ENCODE results near the gene ABHD17C.

ABHD17C gene

DNA sequence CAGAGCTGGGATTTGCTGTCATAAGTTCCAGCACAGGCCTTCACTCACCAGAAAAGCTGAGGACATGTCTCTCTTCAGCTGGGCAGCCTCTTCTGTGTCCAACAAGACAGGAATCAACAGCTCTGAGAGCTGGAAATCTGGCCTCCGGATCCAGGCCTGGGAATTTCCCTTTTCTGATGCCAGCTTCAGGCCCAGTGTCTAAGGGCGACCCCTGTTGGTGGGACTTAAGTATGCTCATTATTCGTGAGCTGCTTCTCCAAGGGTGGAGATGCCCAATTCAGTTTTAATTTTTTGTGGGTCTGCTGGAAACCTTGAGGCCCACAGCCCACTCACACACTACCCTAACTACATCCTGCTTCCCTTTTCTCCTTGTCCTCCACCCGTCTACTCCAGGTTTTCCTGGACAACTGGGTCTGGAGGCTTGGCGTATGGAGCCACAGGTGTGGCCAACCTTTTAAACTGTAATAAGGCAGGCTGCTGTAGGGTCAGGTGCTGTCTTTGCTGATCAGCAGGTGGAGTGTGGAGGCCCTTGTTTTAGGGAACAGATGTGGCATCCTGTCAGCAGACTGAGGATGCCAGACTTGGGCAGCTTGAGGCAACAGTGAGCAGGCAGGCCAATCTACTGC, 81.4 kb downstream of the ABHD17C start:
- whole genome bisulfite sequencing, 2 experiments (ENCODE audit: insufficient coverage in 2 of 2) = 0% methylated on average over 1 to 3 of the region's 5 CpGs

DNA sequence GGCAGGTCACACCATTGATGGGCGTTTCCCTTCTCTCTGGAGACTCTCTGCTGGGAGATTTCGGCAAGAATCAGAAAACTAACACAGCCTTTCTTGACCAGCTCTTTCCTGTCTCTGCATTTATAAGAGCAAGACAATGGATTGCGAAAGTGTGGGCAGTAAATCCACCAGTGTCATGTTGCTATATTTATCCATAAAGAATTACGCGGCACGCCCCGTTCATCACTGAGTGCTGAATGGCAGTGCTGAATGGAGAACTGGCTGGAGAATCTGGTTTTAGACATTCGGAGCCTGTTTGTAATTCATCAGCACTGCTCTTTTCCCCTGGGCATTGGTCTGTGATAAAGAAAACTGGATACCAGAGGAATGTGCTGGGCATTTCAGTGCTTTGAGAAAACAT, 82.0 kb downstream of the ABHD17C start:
- H3K4me3 ChIP-seq (ENCODE audit: extremely low read depth, insufficient read depth, low read length, poor library complexity, severe bottlenecking) = no peak overlapping the region
- WGBS, 2 experiments (ENCODE audit: insufficient coverage in 2 of 2) = 89 to 90% methylated on average over 5 to 7 of the region's 8 CpGs

More for the DNA sequence above, 81.4 kb downstream of the ABHD17C start:
- Histone ChIP-seq H3K27ac (ENCODE audit: low read depth, low read length, severe bottlenecking) (no peak overlapping the region), H3K36me3 (ENCODE audit: control insufficient read depth, insufficient read depth, low read length) (no peaks in the 10 kb centered on the region), H3K9me3 (ENCODE audit: control insufficient read depth, low read length) (no peaks in the 10 kb centered on the region), H3K4me1 (ENCODE audit: control insufficient read depth, insufficient read depth, low read length, poor library complexity, severe bottlenecking) (peaks cover 11% of the 10 kb centered on the region), H3K4me3 (ENCODE audit: extremely low read depth, insufficient read depth, low read length, poor library complexity, severe bottlenecking) (no peak overlapping the region)

DNA sequence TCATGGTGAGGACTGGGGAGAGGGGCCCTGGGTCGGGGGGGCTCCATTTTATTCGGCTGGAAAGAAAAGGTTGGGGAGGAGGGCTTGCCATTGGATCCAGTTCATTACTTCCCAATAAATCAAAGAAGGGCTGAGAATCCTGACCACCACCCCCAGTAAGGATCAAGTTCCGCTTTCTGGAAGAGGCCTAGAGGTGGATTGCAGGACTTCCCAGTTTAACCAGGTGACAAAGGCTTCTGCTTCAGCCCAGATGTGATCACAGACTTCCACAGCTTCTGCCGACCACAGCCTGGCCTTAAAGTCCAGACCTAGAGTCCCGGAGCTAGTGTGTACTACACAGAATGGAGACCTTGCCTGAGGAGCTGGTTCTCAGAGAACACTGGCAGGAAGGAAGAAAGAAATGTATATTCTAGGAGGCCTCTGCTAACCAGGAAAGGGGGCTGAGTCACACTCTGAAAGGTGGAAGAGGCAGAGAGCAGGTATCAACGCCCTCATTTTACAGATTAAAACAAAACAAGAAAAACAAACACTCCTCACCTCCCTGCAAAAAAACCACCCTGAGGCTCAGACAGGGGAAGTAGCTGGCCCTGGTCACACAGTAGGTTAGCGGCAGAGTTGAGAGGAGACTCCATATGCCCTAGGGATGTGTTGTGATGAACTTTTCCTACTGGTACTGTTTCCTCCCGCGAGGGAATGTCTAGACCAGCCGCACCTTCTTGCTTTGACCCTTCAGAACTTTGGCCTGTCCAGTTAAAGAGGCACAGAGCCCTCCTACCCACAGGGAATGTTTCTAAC, 82.9 kb downstream of the ABHD17C start:
- Histone ChIP-seq H3K27ac (ENCODE audit: low read depth, low read length, severe bottlenecking) (no peak overlapping the region), H3K9me3 (ENCODE audit: control insufficient read depth, low read length) (no peaks in the 10 kb centered on the region), H3K36me3 (ENCODE audit: control insufficient read depth, insufficient read depth, low read length) (no peaks in the 10 kb centered on the region), H3K4me1 (ENCODE audit: control insufficient read depth, insufficient read depth, low read length, poor library complexity, severe bottlenecking) (peaks cover 11% of the 10 kb centered on the region), H3K4me3 (ENCODE audit: extremely low read depth, insufficient read depth, low read length, poor library complexity, severe bottlenecking) (no peak overlapping the region)
- WGBS, 2 experiments (ENCODE audit: insufficient coverage in 2 of 2) = 89 to 91% methylated on average over 4 to 6 of the region's 10 CpGs

More for the DNA sequence above, 82.0 kb downstream of the ABHD17C start:
- Histone ChIP-seq H3K9me3 (ENCODE audit: control insufficient read depth, low read length) (no peaks in the 10 kb centered on the region), H3K27ac (ENCODE audit: low read depth, low read length, severe bottlenecking) (no peak overlapping the region), H3K36me3 (ENCODE audit: control insufficient read depth, insufficient read depth, low read length) (no peaks in the 10 kb centered on the region), H3K4me1 (ENCODE audit: control insufficient read depth, insufficient read depth, low read length, poor library complexity, severe bottlenecking) (peaks cover 11% of the 10 kb centered on the region)

DNA sequence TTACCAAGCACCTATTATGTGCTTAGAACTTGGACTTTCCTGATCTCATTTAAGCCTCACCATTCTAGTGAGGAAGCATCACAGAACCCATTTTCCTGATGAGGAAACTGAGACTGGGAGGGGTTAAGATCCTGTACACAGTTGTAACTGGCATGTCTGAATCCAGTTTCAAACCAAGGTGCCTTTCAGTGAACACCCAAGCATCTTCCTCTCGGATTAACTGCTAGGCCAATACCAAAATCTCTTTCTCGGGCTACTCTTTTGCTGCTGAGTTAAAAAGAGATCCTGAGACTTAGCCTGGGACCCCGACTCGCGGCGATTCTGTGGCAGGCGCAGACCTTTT, 83.5 kb downstream of the ABHD17C start:
- Histone ChIP-seq H3K4me1 (ENCODE audit: control insufficient read depth, insufficient read depth, low read length, poor library complexity, severe bottlenecking) (peaks cover 11% of the 10 kb centered on the region), H3K4me3 (ENCODE audit: extremely low read depth, insufficient read depth, low read length, poor library complexity, severe bottlenecking) (no peak overlapping the region), H3K9me3 (ENCODE audit: control insufficient read depth, low read length) (no peaks in the 10 kb centered on the region), H3K36me3 (ENCODE audit: control insufficient read depth, insufficient read depth, low read length) (no peaks in the 10 kb centered on the region), H3K27ac (ENCODE audit: low read depth, low read length, severe bottlenecking) (no peak overlapping the region)
- 25 to 33% methylated on average over 7 of the region's 7 CpGs for WGBS, 2 experiments (ENCODE audit: insufficient coverage in 2 of 2)

DNA sequence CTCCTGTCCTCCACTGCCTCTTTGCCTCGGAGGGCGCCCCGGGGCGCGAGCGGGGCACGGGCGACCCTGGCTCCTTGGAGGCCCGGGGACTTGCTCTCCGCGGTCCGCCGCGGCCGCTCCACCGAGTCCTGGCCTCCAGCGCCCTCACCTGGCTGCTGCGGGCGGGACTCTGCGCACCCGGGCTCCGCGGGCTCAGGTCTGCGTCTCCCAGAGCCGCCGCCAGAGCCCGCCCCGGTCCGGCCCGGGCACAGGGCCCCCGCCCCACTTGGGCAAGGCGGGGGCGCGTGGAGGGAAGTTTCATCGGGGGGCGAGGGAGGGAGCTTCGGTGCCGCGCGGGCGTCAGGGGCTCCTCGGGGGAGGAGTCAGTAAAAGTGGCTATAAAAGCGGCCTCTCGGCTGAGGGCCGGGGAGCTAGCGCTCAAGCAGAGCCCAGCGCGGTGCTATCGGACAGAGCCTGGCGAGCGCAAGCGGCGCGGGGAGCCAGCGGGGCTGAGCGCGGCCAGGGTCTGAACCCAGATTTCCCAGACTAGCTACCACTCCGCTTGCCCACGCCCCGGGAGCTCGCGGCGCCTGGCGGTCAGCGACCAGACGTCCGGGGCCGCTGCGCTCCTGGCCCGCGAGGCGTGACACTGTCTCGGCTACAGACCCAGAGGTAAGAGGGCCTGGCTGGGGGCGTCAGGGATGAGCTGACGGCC, 84.0 kb downstream of the ABHD17C start, which contains the start of gene CEMIP:
Gene CEMIP (plus strand): TSS at position 407 of the 694 bp plus-strand sequence. CDS start 94,510 bp downstream, outside the sequence.
- no peaks in the 10 kb centered on the region for H3K9me3 ChIP-seq (ENCODE audit: control insufficient read depth, low read length)
- H3K36me3 ChIP-seq (ENCODE audit: control insufficient read depth, insufficient read depth, low read length) = no peaks in the 10 kb centered on the region
- 2% methylated on average over 57 to 65 of the region's 75 CpGs for WGBS, 2 experiments (ENCODE audit: insufficient coverage in 2 of 2)
- peaks cover 11% of the 10 kb centered on the region for H3K4me1 ChIP-seq (ENCODE audit: control insufficient read depth, insufficient read depth, low read length, poor library complexity, severe bottlenecking)
- peak within 1 kb of the TSS; percentile 31 for H3K4me3 ChIP-seq (ENCODE audit: extremely low read depth, insufficient read depth, low read length, poor library complexity, severe bottlenecking)
- no peak within 1 kb of the TSS for H3K27ac ChIP-seq (ENCODE audit: low read depth, low read length, severe bottlenecking)

DNA sequence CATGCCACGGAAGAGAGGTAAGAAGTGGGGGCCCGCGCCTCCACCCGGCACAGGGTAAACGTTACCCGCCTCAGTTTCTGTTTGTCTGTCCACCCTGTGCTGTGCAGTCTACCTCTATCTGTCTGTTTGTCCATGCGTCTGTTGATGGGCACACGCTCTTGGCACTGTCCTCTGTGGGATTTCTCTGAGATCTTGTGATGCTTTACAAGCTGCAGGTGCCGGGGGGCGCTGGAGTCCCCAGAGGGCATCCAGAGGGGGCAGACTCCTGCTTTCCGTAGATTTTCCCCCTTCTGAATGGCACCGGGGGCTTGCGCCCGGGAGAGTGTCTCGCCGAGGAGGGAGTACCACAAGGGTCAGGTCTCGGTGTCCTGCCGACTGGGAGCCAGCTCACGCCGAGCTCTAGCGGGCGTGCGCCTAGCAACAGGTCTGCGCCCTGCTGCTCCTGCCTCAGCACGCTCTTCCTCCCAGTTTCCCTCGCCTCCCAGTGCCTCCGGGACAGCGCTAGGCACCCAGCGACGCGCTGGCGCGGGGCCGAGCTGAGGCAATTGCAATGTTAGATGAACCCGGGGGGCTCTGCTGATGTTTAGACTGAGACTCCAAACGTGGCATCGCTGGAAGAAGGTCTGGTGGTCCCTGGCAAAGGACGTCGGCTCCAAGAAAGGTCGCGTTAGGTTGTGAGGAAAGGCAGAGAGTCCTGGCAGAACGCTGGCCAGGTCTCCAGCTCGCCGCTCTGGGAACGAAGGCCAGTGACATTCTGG, 84.7 kb downstream of the ABHD17C start:
- H3K4me1 ChIP-seq (ENCODE audit: control insufficient read depth, insufficient read depth, low read length, poor library complexity, severe bottlenecking) = peaks cover 11% of the 10 kb centered on the region
- H3K36me3 ChIP-seq (ENCODE audit: control insufficient read depth, insufficient read depth, low read length) = no peaks in the 10 kb centered on the region
- H3K9me3 ChIP-seq (ENCODE audit: control insufficient read depth, low read length) = no peaks in the 10 kb centered on the region
- H3K27ac ChIP-seq (ENCODE audit: low read depth, low read length, severe bottlenecking) = no peak overlapping the region
- WGBS, 2 experiments (ENCODE audit: insufficient coverage in 2 of 2) = 2 to 4% methylated on average over 38 to 45 of the region's 45 CpGs
- peak overlapping the region; percentile 31 for H3K4me3 ChIP-seq (ENCODE audit: extremely low read depth, insufficient read depth, low read length, poor library complexity, severe bottlenecking)

DNA sequence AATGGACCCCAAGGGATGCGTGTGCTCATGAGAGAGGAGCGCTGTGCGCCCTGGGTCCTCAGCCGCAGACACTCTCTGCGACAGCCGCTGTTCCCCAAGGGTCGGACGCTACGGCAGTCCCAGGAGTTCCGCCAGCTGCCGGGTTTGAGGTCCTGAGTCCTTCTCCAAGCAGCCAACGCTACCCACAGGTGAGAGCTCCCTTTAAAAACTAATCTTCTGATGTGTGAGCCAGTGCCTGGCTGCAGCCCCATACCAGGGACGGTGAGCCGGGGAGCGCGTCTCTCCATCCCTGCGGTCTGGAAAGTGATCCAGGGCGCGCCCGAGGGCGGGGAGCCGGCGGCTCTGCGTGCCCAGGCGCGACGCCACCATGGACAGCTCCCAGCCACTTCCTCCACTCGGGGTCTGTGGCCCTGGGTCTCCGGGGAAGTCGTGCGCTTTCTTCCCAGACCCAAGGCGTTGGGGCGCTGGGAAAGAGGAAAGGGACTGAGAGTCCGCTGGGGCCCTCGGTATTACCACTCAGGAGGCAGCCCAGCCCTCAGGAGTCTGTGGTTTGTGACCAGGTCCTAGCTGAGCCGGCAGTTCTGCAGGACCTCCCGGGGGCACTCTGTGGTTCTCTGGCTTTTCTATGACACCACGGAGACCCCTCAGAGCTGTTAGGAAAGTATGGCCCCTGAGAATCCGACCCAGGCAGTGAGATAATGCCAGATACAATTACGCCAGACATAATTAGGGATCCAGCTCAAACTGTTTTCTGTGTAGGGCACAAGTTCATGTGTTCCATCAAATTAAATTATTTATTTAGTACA, 85.5 kb downstream of the ABHD17C start:
- Histone ChIP-seq H3K27ac (ENCODE audit: low read depth, low read length, severe bottlenecking) (no peak overlapping the region), H3K36me3 (ENCODE audit: control insufficient read depth, insufficient read depth, low read length) (no peaks in the 10 kb centered on the region), H3K4me3 (ENCODE audit: extremely low read depth, insufficient read depth, low read length, poor library complexity, severe bottlenecking) (peak overlapping the region; percentile 31), H3K4me1 (ENCODE audit: control insufficient read depth, insufficient read depth, low read length, poor library complexity, severe bottlenecking) (peaks cover 11% of the 10 kb centered on the region), H3K9me3 (ENCODE audit: control insufficient read depth, low read length) (no peaks in the 10 kb centered on the region)
- 4 to 5% methylated on average over 28 to 35 of the region's 40 CpGs for WGBS, 2 experiments (ENCODE audit: insufficient coverage in 2 of 2)

DNA sequence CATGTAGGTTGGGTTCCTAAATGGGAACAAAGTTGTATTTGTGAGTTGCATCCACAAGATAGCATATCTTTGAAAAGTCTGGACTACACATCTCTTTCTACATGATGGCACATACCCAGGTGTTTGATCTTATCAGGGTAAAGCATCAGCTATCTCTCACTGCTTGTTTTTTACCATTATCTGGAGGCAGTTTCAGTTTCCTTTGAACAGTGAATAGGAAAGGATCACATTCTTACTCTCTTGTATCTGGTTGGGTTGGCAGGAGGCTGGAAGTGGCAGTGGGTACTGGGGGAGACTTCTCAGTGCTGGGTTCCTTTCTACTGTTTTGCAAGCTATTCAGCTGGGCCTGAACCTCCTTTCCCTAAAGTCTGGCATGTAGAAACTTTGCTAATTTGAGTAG, 88.2 kb downstream of the ABHD17C start:
- no peak overlapping the region for H3K27ac ChIP-seq (ENCODE audit: low read depth, low read length, severe bottlenecking)
- peaks cover 11% of the 10 kb centered on the region for H3K4me1 ChIP-seq (ENCODE audit: control insufficient read depth, insufficient read depth, low read length, poor library complexity, severe bottlenecking)
- no peaks in the 10 kb centered on the region for H3K9me3 ChIP-seq (ENCODE audit: control insufficient read depth, low read length)
- H3K4me3 ChIP-seq (ENCODE audit: extremely low read depth, insufficient read depth, low read length, poor library complexity, severe bottlenecking) = no peak overlapping the region
- H3K36me3 ChIP-seq (ENCODE audit: control insufficient read depth, insufficient read depth, low read length) = no peaks in the 10 kb centered on the region

DNA sequence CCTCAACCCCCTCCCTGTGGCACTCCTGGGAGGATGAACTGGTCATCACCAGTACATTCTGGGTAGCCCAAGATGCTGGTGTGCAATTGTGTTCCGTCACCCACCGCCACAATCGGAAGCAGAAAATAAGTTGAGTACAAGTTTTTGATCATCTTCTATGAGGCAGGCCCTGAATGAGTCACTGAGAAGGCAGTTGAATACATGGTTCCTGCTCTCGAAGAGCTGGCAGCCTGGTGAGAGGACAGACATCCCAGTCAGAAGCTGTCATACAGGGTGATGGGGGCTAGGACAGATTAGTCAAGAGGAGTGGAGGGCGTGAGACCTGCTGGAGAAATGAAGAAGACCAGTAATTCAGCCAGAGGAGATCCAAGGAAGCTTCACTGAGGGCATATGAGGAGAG, 90.2 kb downstream of the ABHD17C start:
- no peak overlapping the region for H3K27ac ChIP-seq (ENCODE audit: low read depth, low read length, severe bottlenecking)
- H3K4me3 ChIP-seq (ENCODE audit: extremely low read depth, insufficient read depth, low read length, poor library complexity, severe bottlenecking) = no peak overlapping the region
- no peaks in the 10 kb centered on the region for H3K9me3 ChIP-seq (ENCODE audit: control insufficient read depth, low read length)
- WGBS, 2 experiments (ENCODE audit: insufficient coverage in 2 of 2) = 92 to 97% methylated on average over 5 of the region's 5 CpGs
- no peaks in the 10 kb centered on the region for H3K4me1 ChIP-seq (ENCODE audit: control insufficient read depth, insufficient read depth, low read length, poor library complexity, severe bottlenecking)
- no peaks in the 10 kb centered on the region for H3K36me3 ChIP-seq (ENCODE audit: control insufficient read depth, insufficient read depth, low read length)
